Neuronal stem cell (in vitro differentiated cells): ENCODE data around the gene MTHFR. TPM values are rescaled to one million over a fixed set of nuclear protein-coding genes. Genes with fewer than 3 reads are reported as not detected.

ENCODE experiments used
- DNase-seq: peaks from one replicate; pipeline ENCODE4 v3.0.0-alpha.2; 2013; ENCODE audit warnings: low spot score
- H2AFZ ChIP-seq: one replicate; pipeline ENCODE4 v1.6.1; 2013; ENCODE audit warnings: mild to moderate bottlenecking, low read length, inconsistent platforms
- H2AK5ac ChIP-seq: 2 replicates; pipeline ENCODE4 v1.6.1; 2013; ENCODE audit warnings: low read depth, mild to moderate bottlenecking, inconsistent platforms, low read length, moderate library complexity, mixed read lengths
- H2BK120ac ChIP-seq: 2 replicates; pipeline ENCODE4 v1.6.1; 2013; ENCODE audit warnings: low read depth, mild to moderate bottlenecking, inconsistent platforms, low read length, moderate library complexity, mixed read lengths
- H2BK12ac ChIP-seq: one replicate; pipeline ENCODE4 v1.6.1; 2013; ENCODE audit warnings: low read length, inconsistent platforms
- H2BK15ac ChIP-seq: 2 replicates; pipeline ENCODE4 v1.6.1; 2013; ENCODE audit warnings: mild to moderate bottlenecking, low read length, inconsistent platforms, mixed read lengths
- H2BK5ac ChIP-seq: one replicate; pipeline ENCODE4 v1.6.1; 2013; ENCODE audit warnings: inconsistent platforms, mild to moderate bottlenecking, low read length, moderate library complexity
- H3K14ac ChIP-seq: one replicate; pipeline ENCODE4 v1.6.1; 2013; ENCODE audit warnings: low read length, inconsistent platforms
- H3K18ac ChIP-seq: 2 replicates; pipeline ENCODE4 v1.6.1; 2013; ENCODE audit warnings: low read length, inconsistent platforms
- H3K23ac ChIP-seq: 2 replicates; pipeline ENCODE4 v1.6.1; 2013; ENCODE audit warnings: low read depth, mild to moderate bottlenecking, mixed read lengths, low read length, inconsistent platforms; ENCODE audit not compliant: poor library complexity
- H3K27ac ChIP-seq: replicated peaks from 3 replicates; pipeline ENCODE4 v1.5.1; 2013; ENCODE audit warnings: low read length, inconsistent platforms
- H3K27me3 ChIP-seq, 3 experiments: 2 replicates each; pipeline ENCODE4 v1.6.1; 2013; ENCODE audit warnings: low read length in 3 of 3, mild to moderate bottlenecking in 2 of 3, inconsistent platforms in 1 of 3, low read depth in 1 of 3, mixed read lengths in 1 of 3, moderate library complexity in 1 of 3; ENCODE audit not compliant: control insufficient read depth in 3 of 3, insufficient read depth in 3 of 3
- H3K36me3 ChIP-seq, 2 donors: replicated peaks in 1 of 2; 2 replicates each; pipeline ENCODE4 v1.6.1; 2013; ENCODE audit warnings: low read length in 2 of 2; ENCODE audit not compliant: control insufficient read depth in 2 of 2, insufficient read depth in 2 of 2
- H3K4ac ChIP-seq: 2 replicates; pipeline ENCODE4 v1.6.1; 2013; ENCODE audit warnings: inconsistent platforms, mild to moderate bottlenecking, low read length, moderate library complexity
- H3K4me1 ChIP-seq, 2 donors: 1 replicate in 1 of 2; 2 replicates in 1 of 2; pipeline ENCODE4 v1.6.1; 2013; ENCODE audit warnings: low read length in 2 of 2, low read depth in 1 of 2; ENCODE audit not compliant: control insufficient read depth in 2 of 2, insufficient read depth in 1 of 2
- H3K4me2 ChIP-seq: one replicate; pipeline ENCODE4 v1.6.1; 2013; ENCODE audit warnings: mild to moderate bottlenecking, low read length, inconsistent platforms; ENCODE audit not compliant: insufficient read depth, poor library complexity, severe bottlenecking
- H3K4me3 ChIP-seq, 2 donors: 2 replicates each; pipeline ENCODE4 v1.5.1; 2013; ENCODE audit warnings: low read length in 2 of 2, mild to moderate bottlenecking in 2 of 2, inconsistent platforms in 1 of 2, moderate library complexity in 1 of 2
- H3K79me1 ChIP-seq: one replicate; pipeline ENCODE4 v1.6.1; 2013; ENCODE audit warnings: low read depth, mild to moderate bottlenecking, inconsistent platforms, low read length, moderate library complexity
- H3K9ac ChIP-seq: one replicate; pipeline ENCODE4 v1.6.1; 2013; ENCODE audit warnings: mild to moderate bottlenecking, low read depth, low read length, inconsistent platforms; ENCODE audit not compliant: poor library complexity
- H3K9me3 ChIP-seq, 2 donors: replicated peaks in 1 of 2; 2 replicates each; pipeline versions ENCODE3 to v1.6.1; 2013; ENCODE audit warnings: low read length in 2 of 2, mild to moderate bottlenecking in 2 of 2, inconsistent platforms in 1 of 2, low read depth in 1 of 2, mixed read lengths in 1 of 2, moderate library complexity in 1 of 2; ENCODE audit not compliant: control insufficient read depth in 2 of 2, insufficient read depth in 1 of 2
- H4K8ac ChIP-seq: one replicate; pipeline ENCODE4 v1.6.1; 2013; ENCODE audit warnings: low read depth, mild to moderate bottlenecking, inconsistent platforms, low read length, moderate library complexity
- H4K91ac ChIP-seq: one replicate; pipeline ENCODE4 v1.6.1; 2013; ENCODE audit warnings: low read length, low read depth, mild to moderate bottlenecking, inconsistent platforms; ENCODE audit not compliant: poor library complexity
- WGBS, 2 donors: extraction: QIAGEN DNeasy Blood & Tissue Kit; methylation state at CpG; one replicate each; pipeline ENCODE4 v1.1.7; 2013; ENCODE audit warnings: missing lambda C conversion rate in 2 of 2, mixed read lengths in 1 of 2; ENCODE audit not compliant: insufficient read length in 2 of 2, insufficient replicate concordance in 1 of 2; ENCODE audit errors: extremely low coverage in 2 of 2; 5-methylcytosine and 5-hydroxymethylcytosine counted together
- polyA plus RNA-seq, 2 experiments: library from polyadenylated mRNA; stranded (reverse); fragments of 200-250 nt; gene quantifications; one replicate each; pipeline ENCODE4 v1.2.3, GENCODE V29; 2013

Gene MTHFR
- 7.3 TPM for polyA plus RNA-seq (2013, experiment 1 of 2)
- 7.7 TPM for polyA plus RNA-seq (2013, experiment 2 of 2)

DNA sequence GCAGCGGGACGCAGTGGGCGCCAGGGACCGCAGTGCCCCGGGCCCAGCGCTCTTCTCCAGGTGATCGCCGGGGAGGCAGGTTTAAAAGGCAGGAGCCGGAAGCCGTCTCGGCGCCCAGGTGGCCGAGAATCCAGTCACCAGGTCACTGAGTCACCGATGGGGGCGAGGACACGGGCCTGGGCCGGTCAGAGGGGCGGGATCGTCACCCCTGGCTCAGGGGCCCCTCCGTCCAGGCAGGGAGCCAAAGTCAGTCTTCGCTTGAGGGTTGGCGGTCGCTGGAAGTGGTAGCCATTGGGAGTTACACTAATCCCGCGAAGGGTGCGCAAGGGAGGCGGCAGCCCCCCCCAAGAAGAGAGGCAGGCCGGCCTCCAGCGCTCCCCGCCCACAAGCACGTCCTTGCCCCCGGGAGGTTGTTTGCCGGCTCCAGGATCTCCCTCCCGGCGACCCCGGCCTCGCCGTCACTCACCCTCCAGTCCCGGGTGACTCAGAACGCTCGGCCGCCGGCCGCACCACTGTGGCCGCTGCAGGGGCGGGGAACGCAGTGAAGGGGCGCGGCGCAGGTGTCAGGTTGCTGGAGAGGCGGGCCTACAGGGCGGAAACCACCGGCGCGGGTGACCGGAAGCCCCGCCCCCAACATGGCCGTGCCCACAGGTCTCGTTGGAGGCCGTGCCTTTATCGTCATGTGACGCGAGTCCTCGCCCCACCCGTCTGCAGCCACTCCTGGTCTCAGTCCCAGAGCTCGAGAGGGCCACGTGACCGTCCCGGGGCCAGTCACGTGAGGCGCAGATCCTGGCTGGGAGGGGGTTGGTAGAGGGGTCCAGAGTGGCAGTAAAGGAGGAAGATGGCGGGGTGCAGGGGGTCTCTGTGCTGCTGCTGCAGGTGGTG, at the start of gene MTHFR, which contains the start of gene CLCN6:
Gene MTHFR (minus strand): TSS at position 543 of the 885 bp plus-strand sequence. CDS start 2,848 bp downstream, outside the sequence.
Gene CLCN6 (plus strand): TSS at position 770 of the 885 bp plus-strand sequence. CDS start 72 bp downstream, at position 842.
- peak within 1 kb of the TSS; percentile 97 for H3K18ac ChIP-seq
- no peak within 1 kb of the TSS for H2BK12ac ChIP-seq
- H4K8ac ChIP-seq = no peak within 1 kb of the TSS
- peak; percentile 99 for DNase-seq
- H3K9ac ChIP-seq = peak within 1 kb of the TSS; percentile 90
- peak within 1 kb of the TSS; percentile 87 for H3K27ac ChIP-seq
- peak within 1 kb of the TSS; percentile 96 for H2BK5ac ChIP-seq
- H3K23ac ChIP-seq = peak within 1 kb of the TSS; percentile 78
- H2BK120ac ChIP-seq = no peak within 1 kb of the TSS
- no CpG with 5 or more reads among the region's 72 CpGs for WGBS, 2 donors
- H3K4ac ChIP-seq = no peak within 1 kb of the TSS
- no peaks in the 10 kb centered on the region for H3K27me3 ChIP-seq
- H3K4me3 ChIP-seq = peak within 1 kb of the TSS; percentile 75 to 89
- H2AK5ac ChIP-seq = peak within 1 kb of the TSS; percentile 51
- H3K4me1 ChIP-seq = peaks cover 21 to 39% of the 10 kb centered on the region in 2 donors
- peaks cover 11 to 46% of the 10 kb centered on the region in 2 donors for H3K36me3 ChIP-seq
- H3K79me1 ChIP-seq = peaks cover 5% of the 10 kb centered on the region
- peak within 1 kb of the TSS; percentile 14 for H2BK15ac ChIP-seq
- H4K91ac ChIP-seq = peak within 1 kb of the TSS; percentile 25
- H3K9me3 ChIP-seq = no peaks in the 10 kb centered on the region
- H2AFZ ChIP-seq = peak within 1 kb of the TSS; percentile 93
- H3K4me2 ChIP-seq = peak within 1 kb of the TSS; percentile 92
- peak within 1 kb of the TSS; percentile 56 for H3K14ac ChIP-seq

DNA sequence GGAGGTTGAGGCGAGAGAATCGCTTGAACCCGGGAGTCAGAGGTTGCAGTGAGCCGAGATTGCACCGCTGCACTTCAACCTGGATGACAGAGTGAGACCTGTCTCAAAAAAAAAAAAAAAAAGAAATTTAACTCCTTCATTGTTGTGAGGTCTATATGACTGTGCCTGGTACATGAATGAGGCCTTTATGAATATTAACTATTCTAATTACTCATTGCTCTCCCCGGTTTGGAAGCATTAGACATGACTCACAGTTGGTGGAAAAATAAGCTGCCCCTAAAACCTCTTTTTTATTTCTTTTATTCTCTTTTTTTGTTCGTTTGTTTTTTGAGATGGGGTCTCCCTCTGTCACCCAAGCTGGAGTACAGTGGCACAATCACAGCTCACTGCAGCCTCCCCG, 49.7 kb upstream of the MTHFR start:
- Histone ChIP-seq H3K18ac (no peak overlapping the region), H2BK15ac (no peak overlapping the region), H3K4me1 (peaks cover 3% of the 10 kb centered on the region in 2 donors), H2AFZ (no peak overlapping the region), H2BK120ac (no peak overlapping the region), H3K4ac (no peak overlapping the region), H3K79me1 (no peaks in the 10 kb centered on the region), H3K23ac (no peak overlapping the region), H3K14ac (no peak overlapping the region), H2BK12ac (no peak overlapping the region), H3K9ac (no peak overlapping the region), H3K27me3 (peaks cover 0 to 35% (median 17%) of the 10 kb centered on the region in 3 experiments), H4K91ac (no peak overlapping the region), H3K4me2 (no peak overlapping the region), H3K27ac (no peak overlapping the region), H3K4me3 (no peak overlapping the region), H2BK5ac (no peak overlapping the region), H3K36me3 (no peaks in the 10 kb centered on the region), H3K9me3 (no peaks in the 10 kb centered on the region), H2AK5ac (no peak overlapping the region), H4K8ac (no peak overlapping the region)
- DNase-seq = no peak
- WGBS, 2 donors = no CpG with 5 or more reads among the region's 8 CpGs

DNA sequence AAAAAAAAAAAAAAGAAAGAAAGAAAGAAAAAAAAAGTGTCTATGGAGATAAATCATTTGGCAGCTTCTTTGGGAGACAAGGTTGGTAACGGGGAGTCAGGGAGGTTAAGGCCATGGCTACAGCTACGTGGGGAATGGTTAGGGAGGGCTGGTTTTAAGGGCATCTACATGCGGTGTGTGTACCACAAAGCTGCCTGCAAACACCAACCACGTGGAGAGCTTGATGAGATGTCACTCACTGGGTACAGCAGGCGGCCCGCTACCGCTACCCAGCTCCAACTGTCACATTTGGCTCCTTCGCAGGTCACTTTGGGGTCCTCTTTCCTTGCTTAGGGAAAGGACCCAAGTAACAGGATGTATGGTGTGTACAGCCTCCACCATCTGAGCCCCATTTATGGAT, 48.8 kb upstream of the MTHFR start:
- H2AK5ac ChIP-seq = no peak overlapping the region
- H2BK12ac ChIP-seq = no peak overlapping the region
- no peak for DNase-seq
- H3K9ac ChIP-seq = peak overlapping the region; percentile 0
- peaks cover 1 to 3% of the 10 kb centered on the region in 2 donors for H3K4me1 ChIP-seq
- H3K14ac ChIP-seq = no peak overlapping the region
- H2AFZ ChIP-seq = no peak overlapping the region
- H2BK120ac ChIP-seq = no peak overlapping the region
- no peak overlapping the region for H3K4ac ChIP-seq
- H3K9me3 ChIP-seq = no peaks in the 10 kb centered on the region
- H2BK5ac ChIP-seq = no peak overlapping the region
- H3K79me1 ChIP-seq = no peaks in the 10 kb centered on the region
- no peak overlapping the region for H2BK15ac ChIP-seq
- H3K18ac ChIP-seq = no peak overlapping the region
- H3K4me2 ChIP-seq = no peak overlapping the region
- no peaks in the 10 kb centered on the region for H3K36me3 ChIP-seq
- no CpG with 5 or more reads among the region's 8 CpGs for WGBS, 2 donors
- H3K4me3 ChIP-seq = no peak overlapping the region
- H3K23ac ChIP-seq = no peak overlapping the region
- H4K8ac ChIP-seq = no peak overlapping the region
- no peak overlapping the region for H3K27ac ChIP-seq
- H3K27me3 ChIP-seq = peaks cover 0 to 31% (median 17%) of the 10 kb centered on the region in 3 experiments
- no peak overlapping the region for H4K91ac ChIP-seq

DNA sequence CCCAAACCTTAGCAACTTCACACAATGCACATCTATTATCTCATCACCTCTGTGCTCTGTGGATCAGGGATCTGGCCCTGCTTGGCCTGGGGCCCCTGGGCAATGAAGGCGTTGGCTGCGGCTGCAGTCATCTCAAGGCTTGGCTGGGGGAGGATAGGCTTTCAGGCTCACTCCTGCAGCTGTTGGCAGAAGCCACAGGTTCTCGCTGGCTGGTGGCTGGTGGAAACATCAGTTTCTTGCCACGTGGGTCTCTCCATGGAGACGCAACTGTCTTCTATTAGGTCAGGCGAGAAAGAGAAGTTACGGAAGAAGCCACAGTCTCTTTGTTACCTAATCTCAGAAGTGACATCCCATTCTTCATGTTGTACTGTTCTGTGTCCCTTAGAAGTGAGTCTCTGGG, 45.4 kb upstream of the MTHFR start:
- no peak overlapping the region for H2BK15ac ChIP-seq
- H3K9me3 ChIP-seq = no peaks in the 10 kb centered on the region
- H3K4me1 ChIP-seq = no peaks in the 10 kb centered on the region
- H3K27me3 ChIP-seq = no peaks in the 10 kb centered on the region
- no peaks in the 10 kb centered on the region for H3K79me1 ChIP-seq
- no peak overlapping the region for H3K4me2 ChIP-seq
- H3K4me3 ChIP-seq = no peak overlapping the region
- H4K91ac ChIP-seq = no peak overlapping the region
- no peak overlapping the region for H2AK5ac ChIP-seq
- no CpG with 5 or more reads among the region's 7 CpGs for WGBS, 2 donors
- H3K9ac ChIP-seq = no peak overlapping the region
- no peak overlapping the region for H3K23ac ChIP-seq
- H3K18ac ChIP-seq = no peak overlapping the region
- H2BK120ac ChIP-seq = no peak overlapping the region
- H4K8ac ChIP-seq = no peak overlapping the region
- no peak overlapping the region for H2BK5ac ChIP-seq
- no peak overlapping the region for H3K4ac ChIP-seq
- H3K36me3 ChIP-seq = peaks cover 0 to 10% of the 10 kb centered on the region in 2 donors
- no peak overlapping the region for H2BK12ac ChIP-seq
- no peak overlapping the region for H3K27ac ChIP-seq
- DNase-seq = no peak
- no peak overlapping the region for H3K14ac ChIP-seq
- H2AFZ ChIP-seq = no peak overlapping the region
